Esophagus (tissue), 2 donors: ENCODE results near the gene KRT6C. TPM values are rescaled to one million over a fixed set of nuclear protein-coding genes. Genes with fewer than 3 reads are reported as not detected.
"Not testable (repeated sequence)": the region's sequence is repeated elsewhere in the genome, so short reads cannot be mapped to it uniquely, and the experiment has no call there.

Experiments
- H3K27ac ChIP-seq, 2 donors: one replicate each; pipeline ENCODE4 v1.5.1; 2013; ENCODE audit warnings: low read depth in 2 of 2, mild to moderate bottlenecking in 2 of 2, inconsistent platforms in 1 of 2, low read length in 1 of 2, moderate library complexity in 1 of 2
- H3K27me3 ChIP-seq, 2 donors: one replicate each; pipeline ENCODE4 v1.6.1; 2013; ENCODE audit warnings: low read length in 2 of 2, control low read depth in 1 of 2, mild to moderate bottlenecking in 1 of 2; ENCODE audit not compliant: insufficient read depth in 2 of 2, control insufficient read depth in 1 of 2
- H3K36me3 ChIP-seq, 2 donors: one replicate each; pipeline ENCODE4 v1.6.1; 2013; ENCODE audit warnings: low read length in 1 of 2; ENCODE audit not compliant: control insufficient read depth in 2 of 2, insufficient read depth in 2 of 2
- H3K4me1 ChIP-seq, 2 donors: one replicate each; pipeline ENCODE4 v1.6.1; 2013; ENCODE audit warnings: low read length in 1 of 2; ENCODE audit not compliant: control insufficient read depth in 2 of 2, insufficient read depth in 2 of 2
- H3K4me3 ChIP-seq, 2 donors: one replicate each; pipeline ENCODE4 v1.5.1; 2013; ENCODE audit warnings: low read length in 2 of 2, mild to moderate bottlenecking in 2 of 2, low read depth in 1 of 2, moderate library complexity in 1 of 2
- H3K9me3 ChIP-seq, 2 donors: one replicate each; pipeline ENCODE4 v1.6.1; 2013; ENCODE audit warnings: mild to moderate bottlenecking in 2 of 2, low read depth in 1 of 2, low read length in 1 of 2, moderate library complexity in 1 of 2; ENCODE audit not compliant: control insufficient read depth in 2 of 2, insufficient read depth in 1 of 2
- WGBS, 2 donors: extraction: QIAGEN DNeasy Blood & Tissue Kit; methylation state at CpG; one replicate each; pipeline ENCODE4 v1.1.7; 2013; 5-methylcytosine and 5-hydroxymethylcytosine counted together
- polyA plus RNA-seq, 2 donors: library from polyadenylated mRNA; stranded (reverse); fragments of 200-250 nt; gene quantifications; one replicate each; pipeline ENCODE4 v1.2.3, GENCODE V29; 2013
- donor health status: healthy with polysubstance abuse.
- donor health status: Bipolar disorder and iron deficiency.

Gene KRT6C
- polyA plus RNA-seq, 2 donors = 229 to 427 TPM

- no peaks in the 10 kb centered on the region for H3K9me3 ChIP-seq
- 93 to 97% methylated on average over 2 of the region's 2 CpGs for WGBS, 2 donors
- no peak overlapping the region for H3K4me3 ChIP-seq
- no peaks in the 10 kb centered on the region for H3K27me3 ChIP-seq
- H3K27ac ChIP-seq = no peak overlapping the region
- no peaks in the 10 kb centered on the region for H3K4me1 ChIP-seq
- no peaks in the 10 kb centered on the region for H3K36me3 ChIP-seq
Observed at GRCh38 chr12:52474212-52474611, 607 bp upstream of the KRT6C start.

GRCh38 chr12:52469853-52470252 is 3.8 kb downstream of the KRT6C start:
- WGBS, 2 donors = 72 to 83% methylated on average over 4 of the region's 4 CpGs
- no peaks in the 10 kb centered on the region for H3K4me1 ChIP-seq
- no peaks in the 10 kb centered on the region for H3K9me3 ChIP-seq
- no peak overlapping the region for H3K4me3 ChIP-seq
- no peaks in the 10 kb centered on the region for H3K27me3 ChIP-seq
- no peaks in the 10 kb centered on the region for H3K36me3 ChIP-seq
- H3K27ac ChIP-seq = no peak overlapping the region

- Histone ChIP-seq H3K4me1 (no peaks in the 10 kb centered on the region), H3K9me3 (no peaks in the 10 kb centered on the region), H3K27ac (no peak overlapping the region), H3K4me3 (no peak overlapping the region), H3K36me3 (no peaks in the 10 kb centered on the region), H3K27me3 (no peaks in the 10 kb centered on the region)
- WGBS, 2 donors = 57 to 64% methylated on average over 2 of the region's 2 CpGs
Observed at GRCh38 chr12:52464897-52465296, 8.7 kb downstream of the KRT6C start.

GRCh38 chr12:52461693-52462092 is 11.9 kb downstream of the KRT6C start:
- H3K9me3 ChIP-seq = no peaks in the 10 kb centered on the region
- no peaks in the 10 kb centered on the region for H3K4me1 ChIP-seq
- no peak overlapping the region for H3K4me3 ChIP-seq
- H3K36me3 ChIP-seq = no peaks in the 10 kb centered on the region
- 58 to 71% methylated on average over 5 of the region's 5 CpGs for WGBS, 2 donors
- H3K27me3 ChIP-seq = no peaks in the 10 kb centered on the region
- no peak overlapping the region for H3K27ac ChIP-seq

- H3K27me3 ChIP-seq = no peaks in the 10 kb centered on the region
- no peaks in the 10 kb centered on the region for H3K4me1 ChIP-seq
- H3K36me3 ChIP-seq = no peaks in the 10 kb centered on the region
- H3K4me3 ChIP-seq = no peak overlapping the region
- no peak overlapping the region for H3K27ac ChIP-seq
- H3K9me3 ChIP-seq = no peaks in the 10 kb centered on the region
- WGBS, 2 donors = 90 to 91% methylated on average over 5 of the region's 5 CpGs
Observed at GRCh38 chr12:52458861-52459260, 14.7 kb downstream of the KRT6C start.

GRCh38 chr12:52455821-52456220 is 17.8 kb downstream of the KRT6C start:
- Histone ChIP-seq H3K4me1 (no peaks in the 10 kb centered on the region), H3K36me3 (no peaks in the 10 kb centered on the region), H3K27me3 (no peaks in the 10 kb centered on the region), H3K9me3 (no peaks in the 10 kb centered on the region), H3K4me3 (no peak overlapping the region), H3K27ac (no peak overlapping the region)
- WGBS, 2 donors = 78 to 82% methylated on average over 1 of the region's 1 CpG

GRCh38 chr12:52454411-52455201 is 19.0 kb downstream of the KRT6C start:
- 57 to 61% methylated on average over 3 of the region's 3 CpGs for WGBS, 2 donors
- no peaks in the 10 kb centered on the region for H3K9me3 ChIP-seq
- H3K27ac ChIP-seq = no peak overlapping the region

GRCh38 chr12:52452101-52452500 is 21.5 kb downstream of the KRT6C start, which contains the start of gene KRT6B:
KRT6B (minus strand) TSS chr12:52452146; CDS start chr12:52452078, 68 bp downstream.
- H3K4me3 ChIP-seq = no peak within 1 kb of the TSS
- H3K27ac ChIP-seq = peak within 1 kb of the TSS; percentile 61 to 65
- no peaks in the 10 kb centered on the region for H3K4me1 ChIP-seq
- WGBS, 2 donors = 57 to 72% methylated on average over 6 of the region's 6 CpGs
- no peaks in the 10 kb centered on the region for H3K27me3 ChIP-seq
- no peaks in the 10 kb centered on the region for H3K9me3 ChIP-seq
- H3K36me3 ChIP-seq = peaks cover 0 to 5% of the 10 kb centered on the region in 2 donors

More at GRCh38 chr12:52454411-52455201, 19.0 kb downstream of the KRT6C start:
- Histone ChIP-seq H3K4me1 (no peaks in the 10 kb centered on the region), H3K4me3 (no peak overlapping the region), H3K36me3 (no peaks in the 10 kb centered on the region), H3K27me3 (no peaks in the 10 kb centered on the region)

- H3K4me1 ChIP-seq = peaks cover 0 to 3% of the 10 kb centered on the region in 2 donors
- H3K27ac ChIP-seq = no peak overlapping the region
- H3K27me3 ChIP-seq = no peaks in the 10 kb centered on the region
- no peak overlapping the region for H3K4me3 ChIP-seq
- H3K36me3 ChIP-seq = peaks cover 0 to 5% of the 10 kb centered on the region in 2 donors
- H3K9me3 ChIP-seq = no peaks in the 10 kb centered on the region
- 54 to 63% methylated on average over 3 of the region's 3 CpGs for WGBS, 2 donors
Observed at GRCh38 chr12:52448228-52448627, 25.4 kb downstream of the KRT6C start.

GRCh38 chr12:52447196-52447595 is 26.4 kb downstream of the KRT6C start:
- H3K27ac ChIP-seq, H3K4me3 ChIP-seq, H3K9me3 ChIP-seq, H3K27me3 ChIP-seq, H3K36me3 ChIP-seq, H3K4me1 ChIP-seq: not testable (repeated sequence)
- 91 to 93% methylated on average over 11 of the region's 11 CpGs for WGBS, 2 donors
